Activated CD8-positive, alpha-beta memory T cell treated with anti-CD3 and anti-CD28 coated beads, Interleukin-2, amount 50 U/mL, for 1 hour (primary cell): Measurements from ENCODE around the gene RTN3.
"Not testable (repeated sequence)": the region's sequence is repeated elsewhere in the genome, so short reads cannot be mapped to it uniquely, and the experiment has no call there.

ENCODE experiments used
- DNase-seq: peaks from one replicate; pipeline ENCODE4 v3.0.0-alpha.2; 2020; ENCODE audit errors: extremely low read depth

RTN3 gene, protein sequence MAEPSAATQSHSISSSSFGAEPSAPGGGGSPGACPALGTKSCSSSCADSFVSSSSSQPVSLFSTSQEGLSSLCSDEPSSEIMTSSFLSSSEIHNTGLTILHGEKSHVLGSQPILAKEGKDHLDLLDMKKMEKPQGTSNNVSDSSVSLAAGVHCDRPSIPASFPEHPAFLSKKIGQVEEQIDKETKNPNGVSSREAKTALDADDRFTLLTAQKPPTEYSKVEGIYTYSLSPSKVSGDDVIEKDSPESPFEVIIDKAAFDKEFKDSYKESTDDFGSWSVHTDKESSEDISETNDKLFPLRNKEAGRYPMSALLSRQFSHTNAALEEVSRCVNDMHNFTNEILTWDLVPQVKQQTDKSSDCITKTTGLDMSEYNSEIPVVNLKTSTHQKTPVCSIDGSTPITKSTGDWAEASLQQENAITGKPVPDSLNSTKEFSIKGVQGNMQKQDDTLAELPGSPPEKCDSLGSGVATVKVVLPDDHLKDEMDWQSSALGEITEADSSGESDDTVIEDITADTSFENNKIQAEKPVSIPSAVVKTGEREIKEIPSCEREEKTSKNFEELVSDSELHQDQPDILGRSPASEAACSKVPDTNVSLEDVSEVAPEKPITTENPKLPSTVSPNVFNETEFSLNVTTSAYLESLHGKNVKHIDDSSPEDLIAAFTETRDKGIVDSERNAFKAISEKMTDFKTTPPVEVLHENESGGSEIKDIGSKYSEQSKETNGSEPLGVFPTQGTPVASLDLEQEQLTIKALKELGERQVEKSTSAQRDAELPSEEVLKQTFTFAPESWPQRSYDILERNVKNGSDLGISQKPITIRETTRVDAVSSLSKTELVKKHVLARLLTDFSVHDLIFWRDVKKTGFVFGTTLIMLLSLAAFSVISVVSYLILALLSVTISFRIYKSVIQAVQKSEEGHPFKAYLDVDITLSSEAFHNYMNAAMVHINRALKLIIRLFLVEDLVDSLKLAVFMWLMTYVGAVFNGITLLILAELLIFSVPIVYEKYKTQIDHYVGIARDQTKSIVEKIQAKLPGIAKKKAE

DNA sequence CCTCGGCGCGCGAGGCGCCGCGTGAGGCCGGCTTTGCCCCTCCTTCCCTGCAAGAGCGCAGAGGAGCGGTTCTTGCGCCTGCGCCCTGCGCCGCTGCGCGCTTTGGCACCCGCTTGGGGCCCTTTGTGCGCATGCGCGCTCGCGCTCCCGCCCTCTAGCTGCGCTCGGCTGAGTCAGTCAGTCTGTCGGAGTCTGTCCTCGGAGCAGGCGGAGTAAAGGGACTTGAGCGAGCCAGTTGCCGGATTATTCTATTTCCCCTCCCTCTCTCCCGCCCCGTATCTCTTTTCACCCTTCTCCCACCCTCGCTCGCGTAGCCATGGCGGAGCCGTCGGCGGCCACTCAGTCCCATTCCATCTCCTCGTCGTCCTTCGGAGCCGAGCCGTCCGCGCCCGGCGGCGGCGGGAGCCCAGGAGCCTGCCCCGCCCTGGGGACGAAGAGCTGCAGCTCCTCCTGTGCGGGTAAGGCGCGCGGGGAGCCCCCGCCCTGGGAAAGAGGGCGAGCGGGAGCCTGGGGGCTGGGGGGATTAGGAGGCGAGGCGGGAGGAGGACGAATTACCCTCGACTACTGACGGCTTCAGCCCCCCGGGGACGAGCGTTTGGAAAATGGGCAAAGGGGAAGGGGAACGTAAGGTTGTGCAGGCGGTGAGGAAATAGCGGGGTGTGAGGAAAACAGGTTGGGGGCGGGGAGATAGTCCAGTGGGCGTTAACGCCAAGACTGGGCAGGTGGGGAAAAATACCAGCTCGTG, at the start of gene RTN3:
RTN3 (plus strand) TSS at position 180 of the 745 bp plus-strand sequence; CDS start at position 317, 137 bp downstream.
- peak; percentile 94 for DNase-seq

DNA sequence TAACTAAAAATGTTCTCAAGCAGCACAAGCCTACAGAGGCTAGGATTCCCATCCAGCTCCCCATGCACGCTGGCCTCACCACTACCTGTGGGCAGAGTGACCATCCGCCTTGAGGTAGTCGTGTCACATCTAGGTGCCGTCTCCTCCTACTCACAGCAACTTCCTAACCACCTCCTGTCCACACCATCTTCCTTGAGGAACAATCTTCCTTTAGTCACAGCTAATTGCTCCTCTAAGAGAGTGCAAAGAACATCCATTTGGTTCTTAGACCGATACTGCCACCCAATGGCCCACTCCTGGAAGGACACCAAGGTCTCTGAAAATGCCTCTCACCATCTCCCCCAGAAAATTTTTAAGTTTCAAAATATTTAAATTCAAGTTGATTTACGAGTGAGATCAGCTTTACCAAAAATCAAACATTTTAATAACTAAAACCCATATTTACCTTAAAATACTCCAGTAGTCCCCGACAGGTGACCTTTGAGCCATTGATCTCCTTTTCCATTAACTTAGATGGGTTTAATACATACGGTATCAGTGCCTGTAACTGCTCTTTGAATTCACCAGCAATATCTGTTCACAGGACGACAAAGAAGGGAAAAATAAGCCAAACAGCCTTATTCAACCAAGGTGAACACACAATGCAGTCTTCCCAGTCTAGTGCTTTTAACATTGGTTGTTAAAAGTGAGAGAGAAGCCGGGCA, 45.4 kb upstream of the RTN3 start:
- peak; percentile 44 for DNase-seq

- not testable (repeated sequence) for DNase-seq
Observed at GRCh38 chr11:63638436-63638835, 42.9 kb upstream of the RTN3 start.

- no peak for DNase-seq
Observed at GRCh38 chr11:63639199-63639832, 42.0 kb upstream of the RTN3 start.

GRCh38 chr11:63641727-63642126, 39.6 kb upstream of the RTN3 start:
- DNase-seq: no peak

DNA sequence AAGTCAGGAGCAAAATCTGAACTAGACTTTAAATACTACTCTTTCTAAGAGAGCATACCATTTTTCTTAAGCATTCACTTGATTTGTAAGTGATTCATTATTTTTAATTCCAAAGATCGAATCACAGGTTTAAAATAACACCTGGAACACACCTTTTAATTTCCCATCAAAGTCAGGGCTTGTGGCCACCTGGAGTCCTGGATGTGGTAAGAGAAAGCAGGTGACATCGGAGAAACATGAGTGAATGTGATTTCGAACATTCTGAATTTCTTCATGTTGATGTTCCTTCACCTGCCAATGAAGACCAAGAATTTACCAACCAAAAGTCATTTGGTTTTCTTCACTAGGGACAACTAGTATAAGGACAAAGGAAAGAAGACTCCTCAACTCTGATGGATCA, 38.1 kb upstream of the RTN3 start:
- no peak for DNase-seq

DNA sequence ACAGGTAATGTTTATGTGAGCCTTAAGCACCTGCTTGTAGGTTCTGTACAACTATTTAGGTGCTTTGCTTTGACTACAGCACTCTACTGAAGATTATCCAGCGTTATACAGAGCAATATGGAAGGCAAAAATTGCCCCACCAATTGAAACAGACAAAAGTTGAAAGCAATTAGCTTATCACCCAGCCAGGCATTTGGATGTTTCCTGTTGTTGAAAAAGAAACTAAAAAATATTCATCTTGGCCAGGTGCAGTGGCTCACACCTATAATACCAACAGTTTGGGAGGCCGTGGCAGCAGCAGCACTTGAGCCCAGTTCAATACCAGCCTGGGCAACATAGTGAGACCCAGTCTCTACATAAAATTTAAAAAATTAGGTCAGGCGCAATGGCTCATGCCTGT, 28.6 kb upstream of the RTN3 start:
- DNase-seq: no peak

DNA sequence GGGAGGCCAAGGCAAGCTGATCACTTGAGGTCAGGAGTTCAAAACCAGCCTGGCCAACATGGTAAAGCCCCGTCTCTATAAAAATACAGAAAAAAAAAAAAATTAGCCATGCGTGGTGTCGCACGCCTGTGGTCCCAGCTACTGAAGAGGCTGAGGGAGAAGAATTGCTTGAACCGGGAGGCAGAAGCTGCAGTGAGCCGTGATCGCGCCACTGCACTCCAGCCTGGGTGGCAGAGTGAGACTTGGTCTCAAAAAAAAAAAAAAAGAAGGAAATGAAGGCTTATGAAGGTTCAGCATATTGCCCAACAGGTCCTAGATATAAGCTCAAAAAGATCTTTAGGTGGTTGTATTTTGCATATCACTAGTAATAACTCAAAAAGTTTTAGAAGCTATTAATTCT, 20.3 kb upstream of the RTN3 start:
- DNase-seq: no peak

DNA sequence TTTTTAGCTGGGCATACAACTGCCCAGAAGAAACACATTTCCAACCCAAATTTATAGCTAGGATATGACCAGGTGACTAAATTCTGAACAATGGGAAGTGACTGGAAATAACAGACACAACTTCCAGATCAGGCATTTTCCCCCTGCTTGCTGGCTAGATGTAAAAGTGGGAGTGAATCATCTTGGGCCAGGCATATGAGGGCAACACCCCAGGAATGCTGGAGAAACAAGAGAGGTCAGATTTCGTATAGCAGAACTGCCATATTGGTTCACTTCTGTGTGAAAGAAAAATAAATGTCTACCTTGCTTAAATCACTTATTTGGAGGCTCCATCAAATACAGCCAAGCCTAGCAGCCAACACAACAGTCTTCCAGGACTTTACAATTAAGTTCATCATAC, 17.5 kb upstream of the RTN3 start:
- no peak for DNase-seq

GRCh38 chr11:63666874-63667273, 14.4 kb upstream of the RTN3 start:
- no peak for DNase-seq

DNA sequence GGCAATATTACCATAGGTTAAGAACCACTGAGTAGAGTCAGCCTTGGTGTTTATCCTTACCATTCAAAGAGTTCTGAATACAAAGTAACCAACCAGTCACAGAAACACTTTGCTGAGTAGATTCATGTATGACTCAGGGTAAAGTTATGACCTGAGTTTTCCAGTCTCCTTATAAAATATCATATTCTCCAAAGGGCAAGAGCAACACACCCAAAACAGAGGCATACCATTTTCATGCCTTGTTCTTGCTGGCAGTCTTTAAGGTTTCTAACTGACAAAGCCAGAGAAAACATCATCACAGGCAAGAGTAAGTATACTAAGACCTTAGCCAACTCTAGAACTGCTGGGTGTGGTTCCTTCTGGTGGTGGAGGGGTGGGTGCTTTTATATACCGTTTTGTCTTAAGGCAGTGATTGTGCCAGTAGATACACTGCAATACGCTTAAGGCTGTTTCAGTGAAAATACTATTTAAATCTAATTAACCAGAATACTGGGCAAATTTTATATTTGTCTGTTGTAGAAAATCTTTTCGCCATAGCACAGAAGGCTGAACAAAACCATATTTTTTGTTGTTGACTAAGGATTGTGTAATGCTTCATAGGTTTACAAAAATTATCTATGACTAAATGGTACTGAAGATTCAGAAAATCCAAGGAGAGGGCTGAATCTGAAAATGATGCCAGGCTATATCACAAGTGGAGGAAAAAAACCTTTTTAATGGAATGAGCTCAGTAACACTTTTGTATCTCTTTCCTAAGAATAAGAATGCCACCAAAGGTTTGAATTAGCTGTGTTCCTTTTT, 13.1 kb upstream of the RTN3 start:
- DNase-seq: no peak

DNA sequence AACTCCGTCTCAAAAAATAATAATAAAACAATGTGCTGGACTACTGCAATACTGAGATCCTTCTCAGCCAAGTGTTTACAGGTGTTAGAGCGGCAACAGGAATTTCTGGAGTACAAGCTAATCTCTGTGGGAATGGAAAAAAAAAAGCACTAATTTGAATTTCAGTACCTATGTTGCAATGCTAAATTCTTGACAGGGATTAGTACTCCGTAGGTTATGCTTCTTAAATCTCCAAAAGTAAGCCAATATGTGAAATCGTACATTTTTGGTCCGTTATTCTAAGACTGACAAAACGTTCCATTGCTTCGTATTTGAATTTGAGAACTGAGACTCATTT, 11.2 kb upstream of the RTN3 start:
- no peak for DNase-seq

DNA sequence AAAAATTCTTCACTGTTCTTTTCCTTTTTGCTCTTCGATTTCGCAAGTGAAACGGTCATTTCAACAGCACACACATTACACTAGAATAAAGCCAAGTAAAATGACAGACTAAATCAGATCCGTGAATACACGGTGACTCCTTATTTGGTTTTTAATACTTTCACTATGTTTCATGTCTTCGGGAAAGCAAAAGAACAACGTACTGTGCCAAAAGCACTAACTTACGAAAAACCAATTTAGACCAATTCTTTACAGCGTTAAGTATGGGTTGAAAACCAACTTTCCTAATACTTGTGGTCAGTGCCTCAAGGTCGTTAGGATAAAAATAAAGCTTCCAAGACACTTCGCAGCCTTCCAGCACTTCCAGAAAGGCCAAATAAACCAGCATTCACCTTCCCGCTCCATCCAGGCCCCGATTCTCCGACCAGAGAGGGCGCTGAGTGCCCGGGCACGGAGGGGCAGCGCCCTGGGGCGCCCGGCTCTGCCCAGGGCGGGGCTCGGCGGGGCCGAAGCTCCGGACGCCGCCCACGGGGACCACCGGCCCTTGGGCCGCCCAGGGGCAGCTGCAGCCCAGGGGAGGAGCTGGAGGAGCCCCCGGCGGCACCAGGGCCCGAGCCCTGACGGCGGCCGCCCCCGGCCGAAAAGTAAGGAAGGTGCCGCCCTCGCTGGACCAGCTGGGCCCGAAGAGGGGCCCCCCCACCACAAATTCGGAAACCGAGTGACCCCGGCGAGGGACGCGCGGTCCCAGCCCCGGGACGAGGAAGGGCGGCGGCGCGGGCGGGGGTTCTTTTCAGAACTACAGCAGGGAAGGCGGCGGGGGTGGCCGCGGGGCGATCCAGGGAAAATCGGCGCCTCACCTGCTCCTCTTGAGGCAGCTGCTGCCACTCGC, 10.6 kb upstream of the RTN3 start:
- no peak for DNase-seq

DNA sequence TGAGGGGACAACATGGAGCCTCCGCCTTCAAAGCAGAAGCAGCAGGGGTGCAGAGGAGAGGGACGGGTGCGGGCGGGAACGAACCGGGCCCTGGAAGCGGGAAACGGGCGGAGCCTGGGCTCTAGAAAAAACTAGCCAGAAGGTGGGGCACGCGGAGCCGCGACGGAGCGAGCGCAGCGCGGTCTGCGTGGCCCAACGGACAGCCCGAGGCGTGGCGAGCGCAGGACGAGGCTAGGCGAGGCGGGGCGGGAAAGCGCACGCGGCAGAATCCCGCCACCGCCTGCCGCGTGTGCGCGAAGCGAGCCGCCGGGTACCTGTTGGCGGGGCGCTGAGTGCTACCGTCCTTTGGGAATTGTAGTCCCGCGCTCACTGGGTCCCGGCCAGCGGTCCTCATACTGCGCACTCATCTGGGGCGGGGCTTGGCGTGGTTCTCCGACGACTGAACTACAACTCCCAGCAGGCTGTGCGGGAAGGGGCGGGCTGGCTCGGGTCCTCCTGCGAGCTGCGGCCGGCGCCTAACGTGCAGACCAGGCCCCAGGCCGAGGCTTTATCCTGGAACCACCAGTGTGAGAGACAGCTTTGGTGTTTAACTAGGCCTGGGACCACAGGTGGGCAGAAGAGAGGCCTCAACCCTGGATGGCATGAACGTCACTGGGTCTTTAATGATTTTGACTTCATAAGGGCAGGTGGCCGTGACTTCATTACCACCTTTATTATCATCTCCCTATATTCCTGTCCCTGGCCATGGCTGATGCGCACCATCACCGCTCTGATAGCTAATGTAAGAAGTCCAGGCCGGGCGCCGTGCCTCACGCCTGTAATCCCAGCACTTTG, 9.8 kb upstream of the RTN3 start, which contains the start of gene ATL3:
ATL3 (minus strand) TSS at position 55 of the 834 bp plus-strand sequence; CDS start at position 14, 41 bp downstream.
- DNase-seq: peak; percentile 88

- DNase-seq: no peak
Observed at GRCh38 chr11:63672156-63672463, 9.2 kb upstream of the RTN3 start.

DNA sequence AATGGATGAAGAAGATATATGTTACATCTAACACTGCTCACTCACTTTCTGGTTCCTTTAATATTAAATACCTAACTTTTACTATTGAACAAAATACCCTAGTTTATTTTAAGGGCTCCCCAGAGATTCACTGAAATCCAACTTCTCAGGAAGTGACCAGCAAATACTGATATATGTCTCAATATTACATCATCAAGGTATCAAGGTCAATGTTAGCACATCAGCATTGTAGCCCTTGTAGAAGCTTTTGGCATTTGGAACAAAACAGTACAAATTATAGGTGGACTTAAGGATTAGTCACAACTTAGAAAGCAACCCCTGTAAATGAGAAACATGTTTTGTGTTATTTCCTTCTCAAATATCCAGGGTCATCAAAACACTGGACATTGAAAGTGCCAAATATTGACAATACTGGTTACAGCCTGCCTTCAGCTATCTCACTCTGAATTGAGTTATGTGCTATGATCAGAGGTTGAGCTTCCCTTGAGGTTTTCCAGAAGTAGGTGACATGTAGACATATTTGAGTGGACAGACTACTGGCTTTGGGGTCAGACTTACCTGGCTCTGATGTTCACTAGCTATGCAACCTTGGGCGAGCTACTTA, 8.3 kb upstream of the RTN3 start:
- DNase-seq: no peak

DNA sequence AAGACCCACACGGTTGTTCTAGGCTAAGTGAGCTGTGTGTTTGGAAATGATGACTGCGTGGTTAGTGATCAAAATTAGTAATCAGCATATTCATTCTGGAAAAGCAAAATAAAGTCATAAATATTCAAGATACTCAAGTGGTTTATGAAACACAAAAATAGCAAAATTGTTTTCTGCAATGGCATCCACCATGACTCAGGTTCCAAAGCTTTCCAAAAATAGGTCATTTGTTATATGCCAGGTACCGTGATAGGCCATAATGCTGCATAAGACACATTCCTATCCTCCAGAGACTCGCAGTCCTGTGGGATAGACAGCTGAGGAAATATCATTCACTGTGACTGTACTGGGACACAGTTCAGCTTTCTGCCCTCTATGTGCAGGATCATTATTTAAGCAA, 7.7 kb upstream of the RTN3 start:
- no peak for DNase-seq

- DNase-seq: no peak
Observed at GRCh38 chr11:63680834-63681320, 423 bp upstream of the RTN3 start.
